NCI-H146 treated with DMSO at 0.1 percent for 48 hours (cell line): ENCODE results near the gene KLHDC9.
"Not testable (repeated sequence)": the region's sequence is repeated elsewhere in the genome, so short reads cannot be mapped to it uniquely, and the experiment has no call there.

Experiments used
- DNase-seq: peaks from one replicate; lab custom pipeline; 2025; ENCODE audit not compliant: unreplicated experiment; lab: John Stamatoyannopoulos, UW

The KLHDC9 gene

DNA sequence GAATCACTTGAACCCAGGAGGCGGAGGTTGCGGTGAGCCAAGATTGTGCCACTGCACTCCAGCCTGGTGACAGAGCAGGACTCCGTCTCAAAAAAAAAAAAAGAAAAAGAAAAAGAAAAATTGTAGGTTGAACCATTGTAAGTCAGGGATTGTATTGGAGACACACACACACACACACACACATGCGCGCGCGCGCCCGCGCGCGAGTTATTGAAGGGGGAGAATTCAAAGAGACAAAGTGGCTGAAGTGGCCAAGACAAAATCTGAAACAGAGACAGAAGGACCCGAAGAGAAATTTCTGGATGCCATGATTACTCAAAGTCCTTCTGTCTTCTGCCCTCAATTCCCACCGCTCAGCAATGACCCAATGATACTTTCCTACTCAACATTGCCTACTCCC, 3.7 kb upstream of the KLHDC9 start:
- DNase-seq: no peak

DNA sequence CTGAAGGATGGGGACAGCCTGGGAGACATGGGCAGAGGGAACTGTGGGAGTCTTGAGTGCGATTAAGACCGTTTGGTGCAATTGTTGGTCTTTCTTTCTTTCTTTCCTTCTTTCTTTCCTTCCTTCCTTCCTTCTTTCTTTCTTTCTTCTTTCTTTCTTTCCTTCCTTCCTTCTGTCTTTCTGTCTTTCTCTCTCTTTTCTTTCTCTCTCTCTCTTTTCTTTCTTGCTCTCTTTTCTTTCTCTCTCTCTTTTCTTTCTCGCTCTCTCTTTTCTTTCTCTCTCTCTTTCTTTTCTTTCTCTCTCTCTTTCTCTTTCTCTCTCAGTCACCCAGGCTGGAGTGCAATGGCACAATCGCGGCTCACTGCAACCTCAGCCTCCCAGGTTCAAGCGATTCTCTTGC, 2.9 kb upstream of the KLHDC9 start:
- no peak for DNase-seq

DNA sequence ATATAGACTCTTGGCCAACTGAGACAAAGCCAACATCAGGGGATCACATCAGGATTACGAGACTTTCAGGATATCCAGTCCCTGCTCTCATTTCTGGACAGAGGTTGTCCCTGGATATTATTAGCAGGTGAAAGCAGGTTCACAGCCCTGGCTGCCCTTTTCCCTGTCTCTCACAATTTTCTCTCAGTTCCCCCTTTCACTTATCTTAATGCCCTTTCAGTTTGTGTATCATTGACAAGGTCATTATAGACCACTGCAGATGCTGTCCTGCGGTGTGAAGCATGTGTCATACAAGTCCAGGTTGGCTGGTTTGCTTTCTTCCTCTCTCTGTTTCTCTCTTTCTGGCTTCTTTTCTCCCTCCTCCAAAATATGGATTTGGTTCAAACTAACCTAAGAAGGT, 2.1 kb upstream of the KLHDC9 start:
- no peak for DNase-seq

DNA sequence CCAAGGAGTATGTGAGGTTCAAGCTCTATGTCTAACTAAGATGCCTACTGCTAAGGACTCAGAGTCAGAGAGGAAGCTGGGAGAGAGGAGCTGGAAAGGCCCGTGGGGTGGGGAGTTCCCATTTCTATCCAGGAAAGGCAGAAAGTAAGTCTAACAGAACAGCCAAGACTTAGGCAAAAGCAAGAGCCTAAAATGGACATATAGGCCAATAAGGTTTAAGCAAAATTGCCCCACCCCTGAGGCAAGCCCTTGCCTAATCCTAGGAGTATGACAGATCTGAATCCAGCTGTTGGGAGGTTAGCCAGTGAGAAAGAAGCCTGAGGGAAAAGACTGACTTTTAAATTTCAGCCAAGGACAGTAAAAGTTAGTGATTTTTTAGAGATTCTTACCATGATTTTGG, 1.6 kb upstream of the KLHDC9 start:
- DNase-seq: no peak

DNA sequence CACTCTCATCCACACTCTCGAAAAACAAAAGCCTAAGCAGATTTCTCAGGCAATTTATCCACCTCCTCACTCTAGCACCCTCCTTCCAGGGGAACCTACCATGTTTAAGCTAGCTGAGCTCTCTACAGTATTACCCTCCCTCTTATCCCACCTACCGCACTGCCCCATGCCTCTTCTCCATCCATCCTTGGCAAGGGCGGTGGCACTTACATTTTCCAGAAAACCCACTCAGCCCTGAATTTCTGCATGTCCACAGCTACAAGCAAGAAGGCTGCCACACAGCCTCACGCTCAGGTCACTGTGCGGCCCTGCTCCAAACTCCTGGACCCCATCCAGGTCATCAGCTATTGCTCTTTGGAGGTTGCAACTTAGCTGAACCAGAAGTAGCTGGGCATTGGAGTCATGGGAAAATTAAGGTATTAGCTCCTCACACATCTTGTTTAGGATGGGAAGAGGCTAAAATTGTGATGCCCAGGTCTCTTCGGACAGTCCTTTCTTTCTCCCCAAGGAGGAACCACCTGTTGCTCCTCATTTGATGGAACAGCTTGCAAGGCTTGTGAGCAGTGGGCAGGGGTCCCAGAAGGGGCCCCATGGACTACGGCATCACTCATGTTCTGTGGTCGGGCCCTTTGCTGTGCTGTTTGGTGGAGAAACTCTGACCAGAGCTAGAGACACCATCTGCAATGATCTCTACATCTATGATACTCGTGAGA, 1.1 kb downstream of the KLHDC9 start:
- DNase-seq: no peak

DNA sequence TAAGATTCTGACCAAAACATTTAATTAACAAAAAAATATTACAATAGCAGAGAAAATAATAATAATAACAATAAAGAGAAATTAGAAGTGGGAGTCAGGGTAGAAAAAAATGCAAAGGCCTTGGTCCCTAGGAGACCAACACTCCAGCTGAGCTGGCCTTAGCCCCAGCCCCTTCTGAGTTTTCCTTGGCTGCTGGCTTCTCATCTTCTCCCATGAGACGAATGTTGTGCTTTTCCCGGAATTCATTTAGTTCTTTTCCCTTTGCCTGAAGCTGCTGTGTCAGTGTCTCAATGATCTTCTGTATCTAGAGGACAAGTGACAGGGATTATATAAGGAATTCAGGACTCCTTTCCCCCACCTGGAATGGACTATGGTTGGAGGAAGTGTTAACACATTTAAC, 2.4 kb downstream of the KLHDC9 start:
- DNase-seq: no peak

DNA sequence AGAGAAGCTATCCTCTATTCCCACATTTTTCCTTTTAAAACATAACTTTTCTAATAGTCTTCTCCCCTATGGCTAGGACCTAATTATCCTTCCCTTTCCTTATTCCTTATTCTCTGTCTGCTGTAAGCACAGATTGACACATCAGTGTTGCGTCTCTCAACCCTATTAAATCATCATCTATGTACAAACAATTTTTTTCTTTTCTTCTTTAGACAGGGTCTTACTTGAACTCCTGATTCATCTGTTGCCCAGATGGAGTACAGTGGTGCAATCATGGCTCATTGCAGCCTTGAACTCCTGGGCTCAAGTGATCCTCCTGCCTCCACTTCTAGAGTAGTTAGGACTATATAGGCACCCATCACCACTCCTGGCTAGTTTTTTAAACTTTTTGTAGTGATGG, 8.3 kb downstream of the KLHDC9 start:
- DNase-seq: no peak

DNA sequence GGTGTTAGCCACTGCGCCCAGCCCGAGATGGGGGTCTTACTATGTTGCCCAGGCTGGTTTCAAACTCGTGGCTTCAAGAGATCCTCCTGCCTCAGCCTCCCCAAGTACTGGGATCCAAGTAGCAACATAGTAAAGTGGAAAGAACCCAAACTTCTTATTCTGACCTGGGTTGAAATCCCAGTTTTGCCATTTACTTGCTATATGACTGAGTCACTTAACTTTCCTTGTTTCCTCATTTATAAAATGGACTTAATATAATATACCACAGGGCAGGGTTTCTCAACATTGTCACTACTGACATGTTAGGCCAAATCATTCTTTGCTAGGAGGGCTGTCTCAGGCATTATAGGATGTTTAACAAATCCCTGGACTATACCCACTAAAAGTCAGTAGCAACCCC, 13.0 kb downstream of the KLHDC9 start:
- DNase-seq: no peak

DNA sequence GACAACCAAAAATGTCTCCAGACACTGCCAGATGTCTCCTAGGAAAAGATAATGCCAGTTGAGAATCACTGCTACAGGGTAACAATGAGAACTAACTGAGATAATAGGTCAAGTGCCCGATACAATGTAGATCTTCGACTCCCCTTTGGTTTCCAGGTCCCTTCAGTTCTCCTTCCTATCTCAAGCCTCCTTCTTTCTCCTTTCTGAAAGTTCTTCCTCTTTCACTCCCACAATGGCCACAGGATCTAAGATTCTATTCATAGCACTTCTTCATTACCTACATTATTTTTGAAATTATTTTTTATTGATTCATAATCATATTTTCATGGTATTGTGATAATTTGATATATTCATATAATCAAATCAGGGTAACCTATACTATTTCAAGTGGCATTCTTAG, 13.4 kb downstream of the KLHDC9 start:
- DNase-seq: no peak

DNA sequence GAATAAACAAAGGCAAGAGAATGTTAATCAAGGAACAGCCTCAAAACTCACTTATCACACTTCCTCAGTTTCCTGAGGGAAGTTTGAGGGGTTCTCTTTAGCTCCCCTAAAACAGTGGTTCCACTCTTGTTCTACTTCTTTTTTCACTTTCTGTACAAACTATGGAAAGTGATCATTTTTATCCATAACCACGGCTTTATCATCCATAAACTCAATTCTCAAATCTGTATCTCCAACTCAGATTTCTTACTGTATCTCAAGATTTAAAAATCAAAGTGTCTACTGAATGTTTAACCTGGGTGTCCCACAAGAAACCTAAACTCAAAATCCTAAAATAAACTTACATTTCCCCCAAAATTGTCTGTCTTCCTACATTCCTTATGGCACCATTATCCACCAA, 15.8 kb downstream of the KLHDC9 start:
- no peak for DNase-seq

DNA sequence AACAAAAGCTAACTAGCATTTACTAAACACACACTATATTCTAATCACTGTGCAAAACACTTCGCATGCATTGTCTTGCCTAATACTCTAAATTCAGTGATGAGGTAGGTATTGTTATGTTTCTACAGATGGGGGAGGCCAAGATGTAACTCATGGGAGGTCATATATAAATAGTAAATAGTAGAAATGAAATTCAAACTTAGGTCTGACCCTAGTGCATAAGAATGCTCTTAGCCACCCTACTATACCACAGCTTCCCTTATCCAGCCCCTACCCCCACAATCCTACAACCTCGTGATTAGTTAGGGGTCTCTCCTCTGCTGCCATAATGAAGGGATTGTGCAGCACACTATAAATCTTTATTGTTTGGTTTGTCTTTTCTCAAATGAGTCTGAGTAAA, 16.4 kb downstream of the KLHDC9 start:
- no peak for DNase-seq

DNA sequence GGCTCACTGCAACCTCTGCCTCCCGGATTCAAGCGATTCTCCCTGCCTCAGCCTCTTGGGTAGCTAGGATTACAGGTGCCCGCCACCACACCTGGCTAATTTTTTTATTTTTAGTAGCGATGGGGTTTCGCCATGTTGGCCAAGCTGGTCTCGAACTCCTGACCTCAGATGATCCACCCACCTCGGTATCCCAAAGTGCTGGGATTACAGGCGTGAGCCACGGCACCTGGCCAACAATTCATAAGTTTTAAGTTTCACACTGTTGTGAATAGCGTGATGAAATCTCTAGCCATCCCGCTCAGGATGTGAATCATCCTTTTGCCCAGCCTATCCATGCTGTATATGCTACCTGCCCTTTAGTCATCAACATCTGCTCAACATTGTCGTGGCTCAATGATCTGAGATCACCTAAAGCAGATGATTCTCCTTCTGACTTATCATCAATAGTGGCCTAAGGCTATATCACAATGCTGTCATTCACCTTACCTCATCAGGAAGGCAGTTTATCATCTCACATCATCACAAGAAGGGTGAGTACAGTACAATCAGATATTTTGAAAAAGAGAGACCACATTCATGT, 17.1 kb downstream of the KLHDC9 start:
- DNase-seq: no peak

DNA sequence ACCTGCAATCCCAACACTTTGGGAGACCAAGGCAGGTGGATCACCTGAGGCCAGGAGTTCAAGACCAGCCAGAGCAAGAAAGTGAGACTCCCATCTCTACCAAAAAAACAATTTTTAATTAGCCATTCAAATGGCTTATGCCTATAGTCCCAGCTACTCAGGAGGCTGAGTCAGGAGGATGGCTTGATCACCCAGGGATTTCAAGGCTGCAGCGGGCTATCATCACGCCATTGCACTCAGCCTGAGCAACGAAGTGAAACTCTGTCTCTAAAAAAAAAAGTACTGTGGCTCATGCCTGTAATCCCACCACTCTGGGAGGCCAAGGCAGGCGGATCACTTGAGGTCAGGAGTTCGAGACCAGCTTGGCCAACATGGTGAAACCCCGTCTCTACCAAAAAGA, 17.8 kb downstream of the KLHDC9 start:
- DNase-seq: not testable (repeated sequence)

DNA sequence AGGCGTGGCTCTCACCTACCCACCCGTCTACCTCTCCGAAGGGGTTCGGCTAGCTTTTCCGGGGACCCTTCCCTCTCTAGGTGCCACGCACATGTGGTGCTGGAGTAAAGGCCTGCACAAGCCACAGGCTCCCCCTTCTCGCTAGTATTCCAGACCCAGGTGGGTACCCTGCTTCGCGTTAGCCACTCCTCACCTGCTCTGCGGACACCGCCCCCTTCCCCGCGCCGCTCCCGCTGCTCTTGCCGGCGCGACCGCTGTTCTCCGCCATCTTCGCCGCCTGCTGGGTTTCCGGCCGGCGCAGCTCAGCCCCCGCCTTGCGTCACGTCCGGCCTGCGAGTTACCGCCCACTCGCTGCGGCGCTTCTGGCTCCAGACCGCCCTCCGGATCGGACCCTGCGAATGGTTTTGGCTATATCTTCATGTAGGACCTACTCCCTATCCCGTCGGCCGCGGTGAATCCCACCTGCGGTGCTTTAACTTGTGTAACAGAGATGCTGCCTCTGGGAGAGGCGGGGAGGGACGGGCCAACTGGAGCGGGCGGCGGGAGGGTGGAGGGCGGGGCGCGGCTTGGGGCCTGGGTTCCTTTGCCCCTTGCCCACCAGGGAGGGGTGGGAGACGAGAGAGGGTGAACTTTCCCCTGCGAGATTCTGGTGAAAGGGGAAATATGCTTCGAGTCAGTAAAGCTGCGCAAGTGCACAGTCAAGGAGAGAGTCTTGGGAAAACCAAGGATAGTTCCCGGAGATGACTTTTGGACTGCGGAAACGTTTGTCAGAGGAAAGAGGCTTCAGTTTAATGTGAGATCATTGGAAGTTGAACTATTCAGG, 19.8 kb downstream of the KLHDC9 start, which contains the start of the genes NIT1 and PFDN2:
Gene NIT1, plus strand, starts transcription at position 347 of the 823 bp plus-strand sequence. Its CDS starts 72 bp downstream, at position 419.
Gene PFDN2, minus strand, starts transcription at position 279 of the 823 bp plus-strand sequence. Its CDS starts 11 bp downstream, at position 268.
- DNase-seq: peak; percentile 71

DNA sequence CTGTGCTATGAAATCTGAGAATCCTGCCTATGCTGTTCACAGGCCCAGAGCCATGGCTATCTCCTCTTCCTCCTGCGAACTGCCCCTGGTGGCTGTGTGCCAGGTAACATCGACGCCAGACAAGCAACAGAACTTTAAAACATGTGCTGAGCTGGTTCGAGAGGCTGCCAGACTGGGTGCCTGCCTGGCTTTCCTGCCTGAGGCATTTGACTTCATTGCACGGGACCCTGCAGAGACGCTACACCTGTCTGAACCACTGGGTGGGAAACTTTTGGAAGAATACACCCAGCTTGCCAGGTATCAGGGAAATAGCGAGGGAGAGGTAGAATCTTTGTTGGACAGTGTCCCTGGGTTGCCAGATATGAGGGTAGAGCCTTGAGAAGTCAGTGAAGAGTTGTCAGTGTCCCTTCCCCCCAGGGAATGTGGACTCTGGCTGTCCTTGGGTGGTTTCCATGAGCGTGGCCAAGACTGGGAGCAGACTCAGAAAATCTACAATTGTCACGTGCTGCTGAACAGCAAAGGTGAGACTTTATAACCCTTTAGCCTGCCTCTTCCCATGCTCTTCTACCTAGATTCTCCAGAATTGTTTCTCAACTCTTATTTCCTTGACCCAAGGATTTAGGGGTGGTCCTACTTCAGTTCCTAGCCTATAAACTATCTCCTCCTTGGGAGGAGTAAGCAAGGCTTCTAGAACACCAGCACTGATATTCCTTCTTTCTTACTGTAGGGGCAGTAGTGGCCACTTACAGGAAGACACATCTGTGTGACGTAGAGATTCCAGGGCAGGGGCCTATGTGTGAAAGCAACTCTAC, 21.1 kb downstream of the KLHDC9 start:
- no peak for DNase-seq

DNA sequence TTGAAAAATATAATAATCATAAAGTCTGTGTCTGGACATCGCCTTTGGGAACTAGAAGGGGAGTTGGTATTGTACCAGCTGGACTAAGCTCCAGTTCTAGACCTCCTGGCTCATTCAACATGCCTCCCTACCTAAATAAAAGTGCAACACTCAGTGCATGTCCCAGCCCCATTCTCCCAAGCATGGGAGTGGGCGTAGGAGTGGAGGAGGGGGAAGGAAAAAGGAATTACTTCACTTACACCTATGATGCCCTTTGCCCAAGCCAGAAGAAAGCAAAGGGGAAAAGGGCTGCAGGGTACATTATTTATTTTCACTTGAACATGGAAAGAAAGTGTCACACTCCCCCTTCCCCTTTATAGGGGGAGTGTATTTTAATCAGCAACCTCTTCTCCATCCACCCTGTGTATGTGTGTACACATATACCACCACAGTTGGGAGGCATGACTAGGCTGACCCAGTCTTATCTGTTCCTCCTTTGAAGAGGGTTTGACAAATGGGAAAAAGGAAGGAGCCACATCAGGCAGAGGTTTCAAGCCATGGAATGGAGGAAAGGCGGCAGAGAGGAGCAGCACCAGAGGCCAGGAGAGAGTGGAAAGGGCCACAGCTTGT, 23.0 kb downstream of the KLHDC9 start:
- DNase-seq: no peak

DNA sequence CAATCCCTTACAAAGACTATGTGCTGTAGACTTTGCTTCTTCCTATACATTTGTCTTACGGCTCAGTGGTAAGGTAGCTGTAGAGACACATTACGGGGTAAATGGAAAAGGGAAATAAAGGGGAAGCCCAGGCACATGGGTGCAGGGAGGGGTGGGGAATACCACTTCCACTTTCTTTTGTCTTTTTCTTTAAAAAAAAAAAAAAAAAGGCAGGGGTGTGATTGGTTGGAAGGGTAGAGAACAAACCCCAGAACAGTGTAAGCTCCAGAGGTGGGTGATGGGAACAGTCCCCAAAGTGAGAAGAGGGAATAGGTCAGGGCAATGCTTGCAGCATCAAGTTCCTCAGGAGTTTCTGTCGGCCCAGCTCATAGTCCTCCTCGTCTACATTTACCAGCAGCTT, 23.7 kb downstream of the KLHDC9 start:
- DNase-seq: no peak

DNA sequence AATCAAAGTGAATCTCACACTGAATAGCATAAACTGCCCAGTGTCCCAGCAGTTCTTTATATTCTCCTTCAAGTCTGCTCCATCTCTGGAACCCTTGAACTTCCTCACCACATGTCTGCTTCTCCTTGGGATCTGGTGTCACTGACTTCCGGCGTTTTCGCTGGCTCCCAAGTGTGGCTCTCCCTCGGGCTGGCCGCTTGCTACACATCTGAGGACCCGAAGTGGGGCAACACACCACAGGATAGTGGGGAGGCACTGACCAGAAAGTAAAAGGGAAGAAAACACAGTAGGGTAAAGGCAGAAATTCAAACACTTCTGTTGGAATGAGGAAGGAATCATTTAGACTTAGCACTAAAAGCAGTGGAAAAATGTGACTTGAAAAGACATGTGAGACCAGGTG, 24.8 kb downstream of the KLHDC9 start:
- no peak for DNase-seq

DNA sequence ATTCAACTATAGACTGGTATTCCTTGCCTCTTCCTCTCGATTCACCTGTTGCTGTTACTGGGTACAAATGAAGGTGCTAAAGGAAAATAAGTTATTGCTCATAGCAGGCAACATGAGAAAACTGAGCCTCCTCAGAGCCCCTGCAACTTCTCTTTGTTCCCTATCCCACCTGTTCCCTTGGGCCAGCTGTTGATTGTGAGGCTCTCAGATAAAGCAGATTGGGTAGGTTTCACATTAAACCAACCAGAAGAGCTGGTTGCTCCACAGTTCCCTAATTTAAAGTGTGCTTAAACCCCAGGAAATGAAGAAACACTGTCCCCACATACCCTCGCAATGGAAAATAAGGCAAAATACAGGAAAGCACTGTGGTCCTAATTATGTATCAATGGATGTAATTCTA, 29.5 kb downstream of the KLHDC9 start:
- no peak for DNase-seq

DNA sequence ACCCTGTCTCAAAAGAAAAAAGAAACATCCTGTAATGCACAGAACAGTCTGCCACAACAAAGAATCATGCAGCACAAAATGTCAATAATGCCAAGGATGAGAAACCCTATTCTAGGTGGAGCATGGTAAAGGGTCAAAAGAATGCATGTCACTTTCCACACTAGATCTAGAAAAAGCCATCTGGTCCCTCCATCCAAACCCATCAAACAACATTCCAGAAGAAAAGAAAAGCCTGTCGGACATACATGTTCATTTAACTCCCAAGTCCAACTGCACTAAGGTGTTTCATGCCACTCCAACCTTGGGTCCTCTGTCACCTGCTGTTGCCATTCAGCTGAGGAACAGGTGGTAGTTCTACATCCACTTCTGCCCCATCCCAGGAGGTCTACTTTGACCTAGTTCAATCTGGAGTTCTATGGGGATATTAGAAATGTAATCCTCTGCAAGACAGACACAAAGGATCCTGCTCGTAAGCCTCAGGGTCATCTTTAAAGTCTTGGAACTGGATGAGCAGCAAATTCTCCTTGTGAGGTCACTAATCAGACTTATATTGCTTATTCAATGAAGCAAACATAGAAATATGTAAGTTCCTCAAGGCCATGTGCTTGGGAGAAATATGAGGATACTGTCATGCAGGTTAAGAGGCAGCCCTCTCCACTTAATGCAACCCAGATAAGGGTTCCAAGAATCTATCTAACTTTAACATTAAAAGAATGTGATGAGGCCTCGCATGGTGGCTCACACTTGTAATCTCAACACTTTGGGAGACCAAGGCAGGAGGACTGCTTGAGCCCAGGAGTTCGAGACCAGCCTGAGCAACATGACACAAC, 30.6 kb downstream of the KLHDC9 start:
- DNase-seq: no peak
